AG10803 (cell line): Measurements from ENCODE around the gene ZDBF2.
A peak's percentile ranks its signal among the peaks of the same experiment; 100 is the strongest.
"Not testable (repeated sequence)": the region's sequence is repeated elsewhere in the genome, so short reads cannot be mapped to it uniquely, and the experiment has no call there.

Experiments
- DNase-seq: peaks from one replicate; pipeline ENCODE4 v3.0.0; 2010; ENCODE audit warnings: low read depth
- H3K4me3 ChIP-seq: 2 replicates; pipeline ENCODE4 v1.5.1; 2011; ENCODE audit warnings: mild to moderate bottlenecking, low read length, control low read depth
- TF ChIP-seq, protein P1 (sequence below): conservative IDR thresholded peaks from 2 replicates; pipeline ENCODE4 v1.5.1; 2011; ENCODE audit warnings: mild to moderate bottlenecking, low read length, control low read depth, inconsistent platforms

Gene ZDBF2

DNA sequence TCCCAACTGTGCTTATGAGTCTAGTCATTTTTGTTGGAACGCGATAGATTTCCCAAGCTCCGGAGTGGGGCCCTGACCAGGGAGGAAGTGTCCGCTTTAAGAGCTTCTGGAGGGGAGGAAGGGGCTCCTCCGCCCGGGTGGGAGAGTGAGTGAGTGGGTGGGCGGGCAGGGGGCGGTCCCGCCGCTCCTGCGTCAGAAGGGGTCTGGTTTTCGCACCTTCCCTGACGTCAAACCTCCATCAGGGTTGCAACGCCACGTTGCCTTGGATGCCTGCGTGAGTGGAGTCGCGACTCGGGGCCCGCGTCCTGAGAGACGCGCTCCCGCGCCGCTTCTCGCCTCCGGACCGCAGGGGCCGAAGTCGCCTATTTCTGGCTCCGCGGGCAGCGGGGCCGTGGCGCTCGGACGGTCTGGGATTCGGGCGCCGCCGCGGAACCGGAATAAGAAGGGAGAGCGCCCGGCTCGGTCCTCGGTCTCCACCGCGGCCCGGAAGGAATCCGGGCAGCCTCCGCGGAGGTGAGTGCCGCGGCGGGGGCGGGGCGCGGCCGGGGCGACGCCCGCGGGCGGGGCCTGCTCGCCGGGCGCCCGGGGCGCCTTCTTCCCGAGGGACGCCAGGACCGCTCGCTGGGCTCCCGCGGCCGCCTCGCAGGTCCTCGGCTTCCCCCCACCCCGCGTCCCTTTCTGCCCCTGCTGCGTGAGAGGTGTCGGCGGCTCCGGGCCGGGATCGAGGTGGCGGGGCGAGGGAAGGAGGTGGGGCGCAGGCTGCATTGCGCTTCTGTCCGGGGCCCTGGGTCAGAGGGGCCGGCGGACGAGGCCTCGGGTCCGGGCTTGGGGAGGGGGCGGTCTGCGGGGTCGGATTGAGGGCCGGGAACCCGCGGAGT, at the start of gene ZDBF2:
ZDBF2 (plus strand) TSS at position 230 of the 878 bp plus-strand sequence. CDS start 7,187 bp downstream, outside the sequence.
- peak within 1 kb of the TSS; percentile 69 for H3K4me3 ChIP-seq
- DNase-seq, result peak; percentile 54
- TF ChIP-seq, protein P1, sequence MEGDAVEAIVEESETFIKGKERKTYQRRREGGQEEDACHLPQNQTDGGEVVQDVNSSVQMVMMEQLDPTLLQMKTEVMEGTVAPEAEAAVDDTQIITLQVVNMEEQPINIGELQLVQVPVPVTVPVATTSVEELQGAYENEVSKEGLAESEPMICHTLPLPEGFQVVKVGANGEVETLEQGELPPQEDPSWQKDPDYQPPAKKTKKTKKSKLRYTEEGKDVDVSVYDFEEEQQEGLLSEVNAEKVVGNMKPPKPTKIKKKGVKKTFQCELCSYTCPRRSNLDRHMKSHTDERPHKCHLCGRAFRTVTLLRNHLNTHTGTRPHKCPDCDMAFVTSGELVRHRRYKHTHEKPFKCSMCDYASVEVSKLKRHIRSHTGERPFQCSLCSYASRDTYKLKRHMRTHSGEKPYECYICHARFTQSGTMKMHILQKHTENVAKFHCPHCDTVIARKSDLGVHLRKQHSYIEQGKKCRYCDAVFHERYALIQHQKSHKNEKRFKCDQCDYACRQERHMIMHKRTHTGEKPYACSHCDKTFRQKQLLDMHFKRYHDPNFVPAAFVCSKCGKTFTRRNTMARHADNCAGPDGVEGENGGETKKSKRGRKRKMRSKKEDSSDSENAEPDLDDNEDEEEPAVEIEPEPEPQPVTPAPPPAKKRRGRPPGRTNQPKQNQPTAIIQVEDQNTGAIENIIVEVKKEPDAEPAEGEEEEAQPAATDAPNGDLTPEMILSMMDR, result no peak

DNA sequence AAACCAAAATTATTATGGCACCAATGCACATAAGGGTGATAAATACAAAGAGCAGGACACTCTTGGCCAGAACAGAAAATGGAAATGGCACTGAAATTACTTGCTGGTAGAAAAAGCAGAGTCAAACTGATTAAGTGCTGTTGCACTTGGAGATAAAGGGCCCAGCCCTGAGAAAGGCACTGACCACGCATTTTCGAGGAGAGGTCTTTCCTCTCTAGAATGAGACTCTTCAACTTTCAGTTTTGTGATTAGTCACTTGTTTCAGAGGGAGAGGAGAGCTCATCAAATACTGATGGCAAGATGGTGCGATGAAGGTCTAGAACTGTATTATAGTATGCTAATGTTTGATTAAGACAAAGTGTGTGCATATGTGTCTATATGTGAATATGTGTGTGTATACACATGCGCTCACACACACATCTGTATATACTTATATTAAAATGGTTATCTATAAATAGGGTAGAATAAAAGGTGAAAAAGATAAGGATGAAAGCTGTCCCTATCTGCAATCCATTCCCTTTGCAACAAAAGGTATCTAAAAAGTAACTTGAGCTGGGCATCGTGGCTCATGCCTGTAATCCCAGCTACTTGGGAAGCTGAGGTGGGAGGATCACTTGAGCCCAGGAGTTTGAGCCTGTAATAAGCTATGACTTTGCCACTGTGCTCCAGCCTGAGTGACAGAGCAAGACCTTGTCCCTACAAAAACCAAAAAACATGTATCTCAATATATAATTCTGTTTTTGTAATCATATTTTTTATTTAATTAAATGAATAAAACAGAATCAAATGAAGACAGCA, 48.8 kb upstream of the ZDBF2 start:
- H3K4me3 ChIP-seq, result no peak overlapping the region
- TF ChIP-seq, protein P1, result no peak
- DNase-seq, result no peak

- not testable (repeated sequence) for H3K4me3 ChIP-seq, DNase-seq
These were observed 45.8 kb upstream of the ZDBF2 start for GRCh38 chr2:206228636-206229035.

GRCh38 chr2:206229642-206230041, 44.8 kb upstream of the ZDBF2 start:
- TF ChIP-seq, protein P1, result no peak
- H3K4me3 ChIP-seq, result no peak overlapping the region
- DNase-seq, result no peak

GRCh38 chr2:206230060-206230762, 44.3 kb upstream of the ZDBF2 start:
- peak; percentile 9 for DNase-seq
- H3K4me3 ChIP-seq, result no peak overlapping the region
- TF ChIP-seq, protein P1, result peak; percentile 22; the same call in 1 of the 2 replicates

DNA sequence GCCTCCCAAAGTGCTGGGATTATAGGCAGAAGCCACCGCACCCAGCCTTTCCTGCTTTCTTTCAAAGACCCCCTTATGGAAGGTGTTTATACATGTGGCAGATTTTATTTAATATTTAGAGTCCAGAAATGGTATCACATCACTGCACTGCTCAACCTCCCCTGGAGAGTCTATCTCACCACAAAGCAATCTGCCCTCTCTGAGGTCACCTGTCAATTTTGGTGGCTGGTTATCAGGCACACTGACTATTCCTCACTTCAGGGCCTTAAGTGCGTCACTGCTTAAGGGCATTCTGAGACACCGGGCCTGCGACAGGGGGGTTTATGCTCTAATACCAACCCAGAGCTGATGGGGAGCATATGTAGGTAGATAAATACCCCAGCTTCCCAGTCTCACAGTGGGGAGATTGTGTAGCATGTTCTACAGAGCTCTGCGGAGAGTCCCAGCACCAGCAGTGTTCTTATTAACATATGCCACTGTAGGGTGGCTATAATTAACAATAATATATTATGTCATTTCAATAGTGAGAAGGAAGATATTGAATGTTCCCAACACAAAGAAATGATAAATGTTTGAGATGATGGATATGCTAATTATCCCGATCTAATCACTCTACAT, 42.7 kb upstream of the ZDBF2 start:
- no peak for DNase-seq
- H3K4me3 ChIP-seq, result no peak overlapping the region
- TF ChIP-seq, protein P1, result no peak
